ENCODE measurements around the gene WDR41. TPM values are rescaled to one million over a fixed set of nuclear protein-coding genes. Genes with fewer than 3 reads are reported as not detected.
"Not testable (repeated sequence)": the region's sequence is repeated elsewhere in the genome, so short reads cannot be mapped to it uniquely, and the experiment has no call there.

WDR41 gene
- 10 to 100 TPM; 13.3 to 14.5 TPM for total RNA-seq

GRCh38 chr5:77491783-77492652, at the start of gene WDR41:
Gene WDR41 (minus strand): TSS chr5:77492316. CDS start chr5:77492220, 96 bp downstream.
- Mint-ChIP-seq H3K27ac (peak within 1 kb of the TSS; percentile 76), H3K4me3 (peak within 1 kb of the TSS; percentile 83), H3K27me3 (peaks cover 2% of the 10 kb centered on the region), H3K9me3 (no peaks in the 10 kb centered on the region), H3K36me3 (ENCODE audit: low read depth) (no peaks in the 10 kb centered on the region), H3K4me1 (peaks cover 5% of the 10 kb centered on the region)
- peak; percentile 94 for ATAC-seq (replicated peaks)

GRCh38 chr5:77531297-77531696, 39.2 kb upstream of the WDR41 start:
- no peaks in the 10 kb centered on the region for H3K4me1 Mint-ChIP-seq
- H3K36me3 Mint-ChIP-seq (ENCODE audit: low read depth), result no peaks in the 10 kb centered on the region
- H3K27ac Mint-ChIP-seq, result no peak overlapping the region
- peaks cover 38% of the 10 kb centered on the region for H3K27me3 Mint-ChIP-seq
- ATAC-seq (replicated peaks), result no peak
- no peak overlapping the region for H3K4me3 Mint-ChIP-seq
- H3K9me3 Mint-ChIP-seq, result no peaks in the 10 kb centered on the region

GRCh38 chr5:77518304-77518703, 26.2 kb upstream of the WDR41 start:
- no peaks in the 10 kb centered on the region for H3K9me3 Mint-ChIP-seq
- H3K4me3 Mint-ChIP-seq, result no peak overlapping the region
- H3K4me1 Mint-ChIP-seq, result no peaks in the 10 kb centered on the region
- H3K27me3 Mint-ChIP-seq, result peaks cover 22% of the 10 kb centered on the region
- ATAC-seq (replicated peaks), result no peak
- H3K36me3 Mint-ChIP-seq (ENCODE audit: low read depth), result no peaks in the 10 kb centered on the region
- H3K27ac Mint-ChIP-seq, result no peak overlapping the region

- no peak for ATAC-seq (replicated peaks)
- peaks cover 15% of the 10 kb centered on the region for H3K27me3 Mint-ChIP-seq
- no peaks in the 10 kb centered on the region for H3K4me1 Mint-ChIP-seq
- no peaks in the 10 kb centered on the region for H3K36me3 Mint-ChIP-seq (ENCODE audit: low read depth)
- H3K9me3 Mint-ChIP-seq, result no peaks in the 10 kb centered on the region
- no peak overlapping the region for H3K27ac Mint-ChIP-seq
- no peak overlapping the region for H3K4me3 Mint-ChIP-seq
Measured at GRCh38 chr5:77514457-77514856, 22.3 kb upstream of the WDR41 start.

- Mint-ChIP-seq H3K9me3 (no peaks in the 10 kb centered on the region), H3K4me3 (no peak overlapping the region), H3K4me1 (no peaks in the 10 kb centered on the region), H3K36me3 (ENCODE audit: low read depth) (no peaks in the 10 kb centered on the region), H3K27ac (no peak overlapping the region), H3K27me3 (peaks cover 18% of the 10 kb centered on the region)
- ATAC-seq (replicated peaks), result no peak
Measured at GRCh38 chr5:77513321-77513720, 21.2 kb upstream of the WDR41 start.

- H3K4me3 Mint-ChIP-seq; H3K36me3 Mint-ChIP-seq (ENCODE audit: low read depth); H3K4me1 Mint-ChIP-seq; ATAC-seq (replicated peaks); H3K27ac Mint-ChIP-seq: not testable (repeated sequence)
- Mint-ChIP-seq H3K9me3 (peaks cover 15% of the 10 kb centered on the region), H3K27me3 (peaks cover 35% of the 10 kb centered on the region)
Measured at GRCh38 chr5:77501132-77501531, 9.0 kb upstream of the WDR41 start.

- H3K9me3 Mint-ChIP-seq, result peaks cover 15% of the 10 kb centered on the region
- H3K27ac Mint-ChIP-seq, result no peak overlapping the region
- no peaks in the 10 kb centered on the region for H3K4me1 Mint-ChIP-seq
- H3K36me3 Mint-ChIP-seq (ENCODE audit: low read depth), result no peaks in the 10 kb centered on the region
- ATAC-seq (replicated peaks), result no peak
- no peak overlapping the region for H3K4me3 Mint-ChIP-seq
- H3K27me3 Mint-ChIP-seq, result peaks cover 32% of the 10 kb centered on the region
Measured at GRCh38 chr5:77499973-77500372, 7.9 kb upstream of the WDR41 start.

GRCh38 chr5:77499441-77499840, 7.3 kb upstream of the WDR41 start:
- Mint-ChIP-seq H3K27me3 (peaks cover 32% of the 10 kb centered on the region), H3K36me3 (ENCODE audit: low read depth) (no peaks in the 10 kb centered on the region), H3K27ac (no peak overlapping the region)

GRCh38 chr5:77498952-77499351, 6.8 kb upstream of the WDR41 start:
- peaks cover 31% of the 10 kb centered on the region for H3K27me3 Mint-ChIP-seq
- no peak overlapping the region for H3K27ac Mint-ChIP-seq
- no peak overlapping the region for H3K4me3 Mint-ChIP-seq
- H3K9me3 Mint-ChIP-seq, result peaks cover 15% of the 10 kb centered on the region
- no peaks in the 10 kb centered on the region for H3K4me1 Mint-ChIP-seq
- no peaks in the 10 kb centered on the region for H3K36me3 Mint-ChIP-seq (ENCODE audit: low read depth)
- no peak for ATAC-seq (replicated peaks)

More at GRCh38 chr5:77499441-77499840, 7.3 kb upstream of the WDR41 start:
- ATAC-seq (replicated peaks), result no peak
- no peak overlapping the region for H3K4me3 Mint-ChIP-seq
- H3K4me1 Mint-ChIP-seq, result no peaks in the 10 kb centered on the region
- peaks cover 15% of the 10 kb centered on the region for H3K9me3 Mint-ChIP-seq

- Mint-ChIP-seq H3K4me3 (no peak overlapping the region), H3K9me3 (no peaks in the 10 kb centered on the region), H3K36me3 (ENCODE audit: low read depth) (no peaks in the 10 kb centered on the region), H3K27me3 (peaks cover 10% of the 10 kb centered on the region), H3K4me1 (peaks cover 5% of the 10 kb centered on the region), H3K27ac (no peak overlapping the region)
- no peak for ATAC-seq (replicated peaks)
Measured at GRCh38 chr5:77494935-77495334, 2.8 kb upstream of the WDR41 start.

- ATAC-seq (replicated peaks), result peak; percentile 10
- H3K27ac Mint-ChIP-seq, result peak overlapping the region; percentile 76
Measured at GRCh38 chr5:77492653-77493000, 511 bp upstream of the WDR41 start.

GRCh38 chr5:77490741-77491344, 1.3 kb downstream of the WDR41 start:
- not testable (repeated sequence) for H3K27me3 Mint-ChIP-seq; H3K4me1 Mint-ChIP-seq; H3K36me3 Mint-ChIP-seq (ENCODE audit: low read depth); H3K9me3 Mint-ChIP-seq; ATAC-seq (replicated peaks)
- Mint-ChIP-seq H3K27ac (peak overlapping the region; percentile 65), H3K4me3 (peak overlapping the region; percentile 83)

More at GRCh38 chr5:77492653-77493000, 511 bp upstream of the WDR41 start:
- Mint-ChIP-seq H3K36me3 (ENCODE audit: low read depth) (no peaks in the 10 kb centered on the region), H3K4me1 (peaks cover 5% of the 10 kb centered on the region), H3K27me3 (peaks cover 7% of the 10 kb centered on the region), H3K4me3 (peak overlapping the region; percentile 83), H3K9me3 (no peaks in the 10 kb centered on the region)

GRCh38 chr5:77486344-77486962, 5.7 kb downstream of the WDR41 start:
- no peak for ATAC-seq (replicated peaks)
- Mint-ChIP-seq H3K4me3 (no peak overlapping the region), H3K9me3 (no peaks in the 10 kb centered on the region), H3K36me3 (ENCODE audit: low read depth) (no peaks in the 10 kb centered on the region), H3K27ac (no peak overlapping the region), H3K27me3 (no peaks in the 10 kb centered on the region), H3K4me1 (peaks cover 5% of the 10 kb centered on the region)

GRCh38 chr5:77483682-77484081, 8.4 kb downstream of the WDR41 start:
- Mint-ChIP-seq H3K9me3 (no peaks in the 10 kb centered on the region), H3K36me3 (ENCODE audit: low read depth) (no peaks in the 10 kb centered on the region), H3K4me1 (no peaks in the 10 kb centered on the region), H3K4me3 (no peak overlapping the region), H3K27me3 (no peaks in the 10 kb centered on the region), H3K27ac (no peak overlapping the region)
- no peak for ATAC-seq (replicated peaks)

GRCh38 chr5:77475041-77475440, 17.1 kb downstream of the WDR41 start:
- H3K9me3 Mint-ChIP-seq, result peaks cover 13% of the 10 kb centered on the region
- not testable (repeated sequence) for ATAC-seq (replicated peaks); H3K4me3 Mint-ChIP-seq; H3K27me3 Mint-ChIP-seq; H3K36me3 Mint-ChIP-seq (ENCODE audit: low read depth); H3K27ac Mint-ChIP-seq; H3K4me1 Mint-ChIP-seq

Data from activated T-helper 17 cell treated with anti-CD3 and anti-CD28 coated beads, Interleukin-2, amount 50 U/mL, for 72 hours (primary cell).